Measurements from ENCODE around the gene KRTAP23-1. TPM values are rescaled to one million over a fixed set of nuclear protein-coding genes. Genes with fewer than 3 reads are reported as not detected.

Gene KRTAP23-1
- not detected for polyA plus RNA-seq (ENCODE audit: insufficient read length in 4 of 4)

- no peak for DNase-seq (ENCODE audit: low read depth in 4 of 4, low spot score in 2 of 4)
These were observed at the start of gene KRTAP23-1 for GRCh38 chr21:30348506-30348905. TSS of gene KRTAP23-1 (minus strand) at chr21:30348606. CDS start at chr21:30348606, 0 bp downstream.

- no peak for DNase-seq (ENCODE audit: low read depth in 4 of 4, low spot score in 2 of 4)
These were observed 47.3 kb upstream of the KRTAP23-1 start, which contains the start of gene KRTAP13-1 for GRCh38 chr21:30395731-30396130. TSS of gene KRTAP13-1 (plus strand) at chr21:30396031. CDS start at chr21:30396087, 56 bp downstream.

- DNase-seq (ENCODE audit: low read depth in 4 of 4, low spot score in 2 of 4): no peak
These were observed 43.2 kb upstream of the KRTAP23-1 start for GRCh38 chr21:30391492-30392025.

GRCh38 chr21:30382201-30382600 is 33.8 kb upstream of the KRTAP23-1 start:
- DNase-seq (ENCODE audit: low read depth in 4 of 4, low spot score in 2 of 4): no peak

GRCh38 chr21:30372139-30372770 is 23.8 kb upstream of the KRTAP23-1 start, which contains the start of gene KRTAP13-2:
TSS of gene KRTAP13-2 (minus strand) at chr21:30372271. CDS start at chr21:30372213, 58 bp downstream.
- DNase-seq (ENCODE audit: low read depth in 4 of 4, low spot score in 2 of 4): no peak

GRCh38 chr21:30355906-30356305 is 7.5 kb upstream of the KRTAP23-1 start:
- DNase-seq (ENCODE audit: low read depth in 4 of 4, low spot score in 2 of 4): no peak

GRCh38 chr21:30354308-30355005 is 6.1 kb upstream of the KRTAP23-1 start:
- no peak for DNase-seq (ENCODE audit: low read depth in 4 of 4, low spot score in 2 of 4)

GRCh38 chr21:30351534-30351933 is 3.1 kb upstream of the KRTAP23-1 start:
- no peak for DNase-seq (ENCODE audit: low read depth in 4 of 4, low spot score in 2 of 4)

- DNase-seq (ENCODE audit: low read depth in 4 of 4, low spot score in 2 of 4): no peak
These were observed 1.2 kb upstream of the KRTAP23-1 start for GRCh38 chr21:30349572-30349971.

- DNase-seq (ENCODE audit: low read depth in 4 of 4, low spot score in 2 of 4): no peak
These were observed 3.4 kb downstream of the KRTAP23-1 start for GRCh38 chr21:30345014-30345413.

GRCh38 chr21:30340714-30341573 is 7.5 kb downstream of the KRTAP23-1 start:
- peak in 3 of 4 donors; percentile 8 to 28 (median 16) for DNase-seq (ENCODE audit: low read depth in 4 of 4, low spot score in 2 of 4)

GRCh38 chr21:30338717-30339116 is 9.7 kb downstream of the KRTAP23-1 start:
- DNase-seq (ENCODE audit: low read depth in 4 of 4, low spot score in 2 of 4): no peak

GRCh38 chr21:30337772-30338171 is 10.6 kb downstream of the KRTAP23-1 start:
- DNase-seq (ENCODE audit: low read depth in 4 of 4, low spot score in 2 of 4): no peak

GRCh38 chr21:30337276-30337744 is 11.1 kb downstream of the KRTAP23-1 start, which contains the start of gene KRTAP27-1:
TSS of gene KRTAP27-1 (minus strand) at chr21:30337694. CDS start at chr21:30337668, 26 bp downstream.
- DNase-seq (ENCODE audit: low read depth in 4 of 4, low spot score in 2 of 4): no peak

GRCh38 chr21:30336596-30336995 is 11.8 kb downstream of the KRTAP23-1 start:
- no peak for DNase-seq (ENCODE audit: low read depth in 4 of 4, low spot score in 2 of 4)

GRCh38 chr21:30333736-30334135 is 14.7 kb downstream of the KRTAP23-1 start:
- DNase-seq (ENCODE audit: low read depth in 4 of 4, low spot score in 2 of 4): no peak

- no peak for DNase-seq (ENCODE audit: low read depth in 4 of 4, low spot score in 2 of 4)
These were observed 15.7 kb downstream of the KRTAP23-1 start for GRCh38 chr21:30332681-30333080.

GRCh38 chr21:30329203-30329875 is 19.1 kb downstream of the KRTAP23-1 start:
- no peak for DNase-seq (ENCODE audit: low read depth in 4 of 4, low spot score in 2 of 4)

- no peak for DNase-seq (ENCODE audit: low read depth in 4 of 4, low spot score in 2 of 4)
These were observed 22.0 kb downstream of the KRTAP23-1 start for GRCh38 chr21:30326390-30326789.

- no peak for DNase-seq (ENCODE audit: low read depth in 4 of 4, low spot score in 2 of 4)
These were observed 28.2 kb downstream of the KRTAP23-1 start, which contains the start of gene KRTAP26-1 for GRCh38 chr21:30320215-30320614. TSS of gene KRTAP26-1 (minus strand) at chr21:30320315. CDS start at chr21:30320035, 280 bp downstream.

All from left renal cortex interstitium (tissue), 4 donors.